Endometrium (tissue), 2 donors: ENCODE data around the gene TMEM41B.
"Not testable (repeated sequence)": the region's sequence is repeated elsewhere in the genome, so short reads cannot be mapped to it uniquely, and the experiment has no call there.

Experiments used
- FAIRE-seq: peaks from 2 replicates; lab custom pipeline; 2012; peaks lifted over from hg19 to GRCh38; lab: Jason Lieb, UNC
- donor health status: control.
- donor health status: control.

TMEM41B gene

GRCh38 chr11:9259981-9260837, 54.2 kb downstream of the TMEM41B start:
- no peak for FAIRE-seq

GRCh38 chr11:9258279-9258678, 56.1 kb downstream of the TMEM41B start:
- not testable (repeated sequence) for FAIRE-seq

- FAIRE-seq, result no peak
Measured at GRCh38 chr11:9254416-9254815, 60.0 kb downstream of the TMEM41B start.

- no peak for FAIRE-seq
Measured at GRCh38 chr11:9253086-9253485, 61.3 kb downstream of the TMEM41B start.

- no peak for FAIRE-seq
Measured at GRCh38 chr11:9251311-9251710, 63.1 kb downstream of the TMEM41B start.

- no peak for FAIRE-seq
Measured at GRCh38 chr11:9250139-9250582, 64.2 kb downstream of the TMEM41B start.

- no peak for FAIRE-seq
Measured at GRCh38 chr11:9249252-9249651, 65.1 kb downstream of the TMEM41B start.

- FAIRE-seq, result no peak
Measured at GRCh38 chr11:9247863-9248262, 66.5 kb downstream of the TMEM41B start.

GRCh38 chr11:9236242-9236641, 78.2 kb downstream of the TMEM41B start:
- not testable (repeated sequence) for FAIRE-seq

GRCh38 chr11:9232482-9232881, 81.9 kb downstream of the TMEM41B start:
- FAIRE-seq, result no peak

- peak; percentile 29 for FAIRE-seq
Measured at GRCh38 chr11:9231848-9232177, 82.6 kb downstream of the TMEM41B start.
